ENCODE results near the gene STK38.
"Not testable (repeated sequence)": the region's sequence is repeated elsewhere in the genome, so short reads cannot be mapped to it uniquely, and the experiment has no call there.

The STK38 gene

GRCh38 chr6:36479256-36479655, 68.0 kb downstream of the STK38 start:
- DNase-seq, result no peak

DNA sequence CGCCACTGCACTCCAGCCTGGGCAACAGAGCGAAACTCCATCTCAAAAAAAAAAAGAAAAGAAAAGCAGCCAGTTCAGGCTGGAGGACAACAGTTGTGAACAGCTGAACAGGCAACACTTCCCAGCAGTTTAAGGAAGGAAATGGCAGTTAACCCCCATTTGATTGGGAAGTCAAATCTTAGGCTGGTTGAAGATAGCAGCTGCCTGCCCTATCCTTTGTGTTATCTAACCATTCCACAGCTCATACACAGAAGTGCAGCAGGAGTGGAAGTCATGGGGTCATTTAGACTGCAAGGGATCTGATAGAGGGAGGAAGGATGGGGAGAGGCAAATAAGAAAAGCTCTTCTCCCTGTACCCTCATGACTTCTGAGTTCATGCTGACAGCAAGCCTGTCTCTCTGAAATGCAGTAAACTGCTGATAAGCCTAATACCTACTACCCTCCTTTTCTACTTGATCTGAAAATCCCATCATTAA, 69.2 kb downstream of the STK38 start:
- no peak for DNase-seq

- DNase-seq, result no peak
Measured at GRCh38 chr6:36469946-36470345, 77.3 kb downstream of the STK38 start.

GRCh38 chr6:36469148-36469661, 78.1 kb downstream of the STK38 start:
- no peak for DNase-seq

GRCh38 chr6:36467625-36468024, 79.7 kb downstream of the STK38 start:
- no peak for DNase-seq

- DNase-seq, result no peak
Measured at GRCh38 chr6:36464233-36464632, 83.0 kb downstream of the STK38 start.

GRCh38 chr6:36463676-36464075, 83.6 kb downstream of the STK38 start:
- DNase-seq, result no peak

DNA sequence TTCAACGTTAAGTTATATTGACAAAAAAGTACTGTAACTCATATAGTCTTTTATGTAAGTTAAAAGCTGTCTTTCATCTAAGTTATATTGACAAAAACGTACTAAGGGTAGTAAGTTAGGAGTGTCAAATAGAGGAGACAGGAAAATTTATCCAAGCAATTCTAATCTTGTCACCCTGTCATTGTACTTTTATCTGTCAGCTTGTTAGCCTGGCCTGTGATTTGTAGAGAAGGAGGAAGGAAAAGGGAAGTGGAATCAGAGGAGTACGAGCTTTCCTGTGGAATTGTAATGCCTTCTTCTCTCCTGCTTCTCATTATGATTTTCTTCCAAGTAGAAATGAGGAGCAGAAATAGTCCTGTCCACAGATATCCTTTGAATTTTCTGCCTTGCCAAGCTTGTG, 85.6 kb downstream of the STK38 start:
- no peak for DNase-seq

DNA sequence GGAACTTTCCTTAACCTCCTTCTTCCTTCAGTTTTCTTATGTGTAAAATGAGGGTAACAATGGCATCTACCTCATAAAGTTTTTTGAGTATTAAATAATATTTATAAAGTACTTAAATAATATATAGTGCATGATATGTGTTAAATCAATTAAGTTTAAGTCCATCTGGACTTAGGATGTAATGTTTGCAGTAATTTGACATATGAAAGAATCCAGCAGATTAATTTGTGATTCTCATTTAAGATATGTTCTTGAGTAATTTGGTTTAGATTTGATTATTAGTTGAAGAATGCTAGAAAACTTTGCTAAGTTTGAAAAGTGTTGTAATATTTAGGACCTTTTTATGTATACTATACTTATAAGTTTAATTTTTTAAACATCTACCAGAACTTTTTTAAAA, 86.4 kb downstream of the STK38 start:
- no peak for DNase-seq

DNA sequence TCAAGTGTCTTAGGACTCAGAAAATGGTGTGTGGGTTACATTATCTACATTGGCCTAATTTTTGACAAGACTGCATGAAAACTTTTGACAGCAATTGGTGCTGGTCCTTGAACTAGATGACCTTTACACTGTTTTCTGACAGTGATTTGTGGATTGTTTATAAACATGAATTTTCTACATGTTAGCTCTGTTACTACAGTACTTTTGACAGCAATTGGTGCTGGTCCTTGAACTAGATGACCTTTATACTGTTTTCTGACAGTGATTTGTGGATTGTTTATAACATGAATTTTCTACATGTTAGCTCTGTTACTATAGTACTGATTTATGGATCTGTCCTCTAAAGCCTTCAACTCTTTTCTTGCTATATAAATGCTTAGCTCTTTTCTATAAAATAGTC, 87.8 kb downstream of the STK38 start:
- DNase-seq, result no peak

DNA sequence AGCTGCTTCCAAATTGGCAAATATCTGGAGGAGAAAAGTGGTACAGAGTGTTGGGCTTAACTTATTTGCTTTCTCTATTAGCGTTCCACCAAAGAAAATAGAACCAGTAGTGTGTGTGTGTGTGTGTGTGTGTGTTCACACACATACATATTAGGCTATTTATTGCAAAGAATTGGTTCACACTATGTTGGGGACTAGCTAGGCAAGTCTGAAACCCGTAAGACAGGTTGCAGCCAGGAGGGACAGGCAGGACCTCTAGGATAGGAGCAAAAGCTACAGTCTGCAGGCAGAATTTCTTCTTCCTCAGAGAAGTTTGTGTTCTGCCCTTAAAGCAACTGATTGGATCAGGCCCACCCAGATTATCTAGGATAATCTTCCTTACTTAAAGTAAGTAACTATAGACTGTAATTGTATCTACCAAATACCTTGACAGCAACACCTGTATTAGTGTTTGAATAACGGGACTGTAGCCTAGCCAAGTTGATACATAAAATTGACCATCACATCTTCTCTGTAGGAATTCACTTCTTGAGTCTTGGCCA, 91.7 kb downstream of the STK38 start:
- no peak for DNase-seq

DNA sequence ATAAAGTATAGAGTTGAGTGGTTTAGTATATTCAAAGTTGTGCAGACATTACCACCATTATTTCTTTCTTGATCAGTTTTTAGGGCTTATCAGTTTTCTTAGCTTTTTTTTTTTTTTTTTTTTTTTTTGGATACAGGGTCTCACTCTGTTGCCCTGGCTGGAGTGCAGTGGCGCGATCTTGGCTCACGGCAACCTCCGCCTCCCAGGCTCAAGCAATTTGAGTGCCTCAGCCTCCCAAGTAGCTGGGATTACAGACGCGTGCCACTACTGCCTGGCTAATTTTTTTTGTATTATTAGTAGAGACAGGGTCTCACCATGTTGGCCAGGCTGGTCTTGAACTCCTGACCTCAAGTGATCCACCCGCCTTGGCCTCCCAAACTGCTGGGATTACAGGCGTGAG, 94.4 kb downstream of the STK38 start:
- DNase-seq, result not testable (repeated sequence)

DNA sequence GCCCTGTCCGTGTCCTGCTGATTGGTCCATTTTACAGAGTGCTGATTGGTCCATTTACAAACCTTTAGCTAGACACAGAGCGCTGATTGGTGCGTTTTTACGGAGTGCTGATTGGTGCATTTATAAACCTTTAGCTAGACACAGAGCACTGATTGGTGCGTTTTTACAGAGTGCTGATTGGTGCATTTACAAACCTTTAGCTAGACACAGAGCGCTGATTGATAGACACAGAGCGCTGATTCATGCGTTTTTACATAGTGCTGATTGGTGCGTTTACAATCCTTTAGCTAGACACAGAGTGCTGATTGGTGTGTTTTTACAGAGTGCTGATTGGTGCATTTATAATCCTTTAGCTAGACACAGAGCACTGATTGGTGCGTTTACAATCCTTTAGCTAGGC, 98.1 kb downstream of the STK38 start:
- DNase-seq, result not testable (repeated sequence)

DNA sequence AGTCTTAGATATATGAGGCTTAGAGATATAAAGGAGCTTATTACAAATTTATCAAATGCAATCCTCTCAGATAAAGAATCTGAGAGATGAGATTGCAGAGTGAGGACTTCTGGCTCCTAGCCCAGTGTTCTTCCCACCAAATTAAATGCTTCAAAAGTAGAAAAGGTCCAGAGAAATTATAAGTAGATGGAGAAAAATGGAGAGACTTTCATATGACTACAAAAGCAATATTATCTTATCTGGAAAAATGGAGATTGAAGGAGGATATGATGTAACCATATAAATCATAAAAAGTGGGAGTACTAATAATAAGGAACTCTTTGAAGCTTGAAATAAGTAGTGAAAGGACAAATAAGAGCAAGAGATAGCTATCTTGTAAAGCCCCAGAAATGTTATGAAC, 101.7 kb downstream of the STK38 start:
- no peak for DNase-seq

- no peak for DNase-seq
Measured at GRCh38 chr6:36444470-36444869, 102.8 kb downstream of the STK38 start.

Measured in stimulated activated CD4-positive, alpha-beta T cell treated with anti-CD3 and anti-CD28 coated beads, Interleukin-15, amount 100 ng/mL, for 24 hours (primary cell).